Gastrocnemius medialis (tissue), 4 donors: Measurements from ENCODE around the gene SEMA3E.

Source experiments
- POLR2A ChIP-seq, 2 donors: fragments of 450-650 bp; IDR thresholded peaks; one replicate each; pipeline ENCODE4 v1.6.1; 2017; ENCODE audit warnings: antibody characterized with exemption in 2 of 2, mild to moderate bottlenecking in 2 of 2, moderate library complexity in 2 of 2
- TF ChIP-seq, protein P1 (sequence below), 5 experiments: fragments of 450-650 bp in 3 of 5; fragments of 200-600 bp in 2 of 5; sonication (generic) in 2 of 5; IDR thresholded peaks in 4 of 5; conservative IDR thresholded peaks in 1 of 5; 1 replicate in 4 of 5; 2 replicates in 1 of 5; pipeline ENCODE4 v1.5.1; 2016 to 2019; ENCODE audit warnings: antibody characterized with exemption in 5 of 5, mild to moderate bottlenecking in 3 of 5, moderate library complexity in 3 of 5

DNA sequence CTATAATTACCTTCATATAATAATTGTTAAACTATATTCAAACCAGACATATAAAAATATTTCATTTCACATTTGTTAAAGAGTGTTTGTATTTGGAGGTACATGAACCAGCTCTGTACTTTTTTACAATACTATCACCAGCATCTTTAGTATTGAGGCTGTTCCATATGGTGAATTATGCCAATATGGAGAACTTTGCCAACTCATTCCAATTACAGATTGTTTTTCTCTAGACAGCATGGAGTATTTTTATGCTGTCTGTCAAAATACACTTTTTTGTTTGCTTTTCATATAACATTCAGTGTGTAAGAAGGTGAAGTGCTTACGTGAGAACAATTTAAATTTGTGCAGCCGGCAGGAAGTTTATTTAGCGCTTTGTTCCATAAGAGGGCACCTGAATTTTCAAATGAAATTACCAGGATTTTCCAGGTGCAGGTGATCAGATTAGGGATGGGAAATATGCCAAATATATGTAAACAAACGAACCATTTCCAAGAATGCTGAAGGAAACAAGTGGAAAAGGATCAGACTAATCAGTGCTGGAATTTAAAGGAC, 54.9 kb downstream of the SEMA3E start:
- TF ChIP-seq, protein P1, sequence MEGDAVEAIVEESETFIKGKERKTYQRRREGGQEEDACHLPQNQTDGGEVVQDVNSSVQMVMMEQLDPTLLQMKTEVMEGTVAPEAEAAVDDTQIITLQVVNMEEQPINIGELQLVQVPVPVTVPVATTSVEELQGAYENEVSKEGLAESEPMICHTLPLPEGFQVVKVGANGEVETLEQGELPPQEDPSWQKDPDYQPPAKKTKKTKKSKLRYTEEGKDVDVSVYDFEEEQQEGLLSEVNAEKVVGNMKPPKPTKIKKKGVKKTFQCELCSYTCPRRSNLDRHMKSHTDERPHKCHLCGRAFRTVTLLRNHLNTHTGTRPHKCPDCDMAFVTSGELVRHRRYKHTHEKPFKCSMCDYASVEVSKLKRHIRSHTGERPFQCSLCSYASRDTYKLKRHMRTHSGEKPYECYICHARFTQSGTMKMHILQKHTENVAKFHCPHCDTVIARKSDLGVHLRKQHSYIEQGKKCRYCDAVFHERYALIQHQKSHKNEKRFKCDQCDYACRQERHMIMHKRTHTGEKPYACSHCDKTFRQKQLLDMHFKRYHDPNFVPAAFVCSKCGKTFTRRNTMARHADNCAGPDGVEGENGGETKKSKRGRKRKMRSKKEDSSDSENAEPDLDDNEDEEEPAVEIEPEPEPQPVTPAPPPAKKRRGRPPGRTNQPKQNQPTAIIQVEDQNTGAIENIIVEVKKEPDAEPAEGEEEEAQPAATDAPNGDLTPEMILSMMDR (IDR thresholded peaks at IDR 0.05 in 4 of 5, conservative IDR thresholded peaks at IDR 0.05 in 1 of 5): no peak
- no peak for TF ChIP-seq POLR2A (IDR thresholded peaks at IDR 0.05)
